Measurements from ENCODE around the gene SRRM2. TPM values are rescaled to one million over a fixed set of nuclear protein-coding genes. Genes with fewer than 3 reads are reported as not detected.

The SRRM2 gene
- total and polyA plus RNA-seq, 9 of the 15 experiments (the other 6 are each of a cell fraction or from before 2014, with no cell fraction given): 26.7 to 563 (median 81.1) TPM

DNA sequence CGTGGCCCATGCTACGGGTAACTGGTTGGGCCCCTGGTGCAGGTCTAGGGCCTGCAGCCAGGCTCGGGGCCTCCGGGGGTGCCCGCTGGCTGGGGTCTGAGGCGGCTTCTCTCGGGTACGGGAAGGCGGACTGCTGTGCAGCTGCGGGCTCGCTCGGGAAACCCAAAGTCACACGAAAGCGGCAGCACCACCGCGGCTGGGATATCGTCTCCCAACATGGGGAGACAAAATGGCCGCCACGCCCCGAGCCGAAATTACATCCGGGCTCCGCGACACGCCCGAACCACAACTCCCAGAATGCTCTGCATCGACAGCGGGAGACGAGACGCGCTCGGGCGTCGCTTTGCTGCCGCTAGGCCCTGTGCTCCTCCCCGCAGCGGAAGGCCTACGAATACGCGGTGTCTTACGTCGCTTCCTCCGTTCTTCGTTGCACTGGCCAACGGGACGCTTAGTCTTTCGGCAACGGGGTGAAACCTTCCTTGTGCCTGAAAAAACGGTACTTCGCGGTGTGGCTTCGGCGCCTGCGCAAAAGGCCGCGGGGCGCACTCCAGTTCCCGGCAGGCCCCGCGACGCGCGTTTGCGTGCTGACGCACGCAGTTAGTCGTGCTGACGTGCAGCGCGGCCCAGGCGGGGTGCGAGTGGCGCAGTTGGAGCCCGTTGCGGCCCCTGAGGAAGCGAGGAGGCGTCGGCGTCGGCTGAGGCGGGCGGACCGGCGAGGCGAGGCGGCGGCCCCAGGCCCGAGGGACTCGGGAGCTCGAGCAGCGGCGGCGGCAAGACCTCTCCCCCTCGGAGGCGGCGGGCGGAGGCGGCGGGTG, at the start of gene SRRM2 (continued):
- TF ChIP-seq LCOR (CRISPR knock-in tag; IDR thresholded peaks at IDR 0.05) (peak; percentile 57; the same call in 1 of the 2 replicates), GABPA (tag; conservative IDR thresholded peaks at IDR 0.05; ENCODE audit: low read depth) (peak; percentile 84), HCFC1 (IDR thresholded peaks at IDR 0.05; ENCODE audit: low read depth, low read length) (peak; percentile 92), MIER1 (IDR thresholded peaks at IDR 0.05; ENCODE audit: low read depth) (no peak), RBM14 (IDR thresholded peaks at IDR 0.05; ENCODE audit: borderline replicate concordance, insufficient read depth, low read depth, low read length) (peak; percentile 62; the same call in 1 of the 2 replicates), CREB1 (IDR thresholded peaks at IDR 0.05) (peak; percentile 87), CREB1 (CRISPR knock-in tag; IDR thresholded peaks at IDR 0.05) (peak; percentile 90), PCBP2 (IDR thresholded peaks at IDR 0.05; ENCODE audit: low read depth, low read length, poor library complexity, severe bottlenecking) (no peak), ZZZ3 (IDR thresholded peaks at IDR 0.05) (peak; percentile 80; the same call in 1 of the 2 replicates), KDM5B (IDR thresholded peaks at IDR 0.05; ENCODE audit: insufficient replicate concordance, low read depth, low read length) (peak; percentile 62), ELF1 (tag; IDR thresholded peaks at IDR 0.05) (peak; percentile 82), FOXK1 (CRISPR knock-in tag; IDR thresholded peaks at IDR 0.05; ENCODE audit: borderline replicate concordance) (no peak; the same call in 1 of the 2 replicates), TBP (optimal IDR thresholded peaks at IDR 0.05; ENCODE audit: low read depth, low read length) (peak; percentile 66), ZBTB1 (CRISPR knock-in tag; IDR thresholded peaks at IDR 0.05; ENCODE audit: borderline replicate concordance, low read depth) (no peak; the same call in 1 of the 2 replicates), IFI16 (CRISPR knock-in tag; IDR thresholded peaks at IDR 0.05) (no peak), NEUROD1 (IDR thresholded peaks at IDR 0.05; ENCODE audit: borderline replicate concordance, low read depth, low read length, partially characterized antibody) (peak; percentile 12), TAF1 (IDR thresholded peaks at IDR 0.05; ENCODE audit: control insufficient read depth, extremely low read depth, insufficient read depth, low read length, severe bottlenecking) (peak; percentile 12), ILF3 (IDR thresholded peaks at IDR 0.05; ENCODE audit: borderline replicate concordance) (peak; percentile 87; the same call in 1 of the 2 replicates), L3MBTL2 (IDR thresholded peaks at IDR 0.05) (peak; percentile 100)
- TF ChIP-seq, protein P1, sequence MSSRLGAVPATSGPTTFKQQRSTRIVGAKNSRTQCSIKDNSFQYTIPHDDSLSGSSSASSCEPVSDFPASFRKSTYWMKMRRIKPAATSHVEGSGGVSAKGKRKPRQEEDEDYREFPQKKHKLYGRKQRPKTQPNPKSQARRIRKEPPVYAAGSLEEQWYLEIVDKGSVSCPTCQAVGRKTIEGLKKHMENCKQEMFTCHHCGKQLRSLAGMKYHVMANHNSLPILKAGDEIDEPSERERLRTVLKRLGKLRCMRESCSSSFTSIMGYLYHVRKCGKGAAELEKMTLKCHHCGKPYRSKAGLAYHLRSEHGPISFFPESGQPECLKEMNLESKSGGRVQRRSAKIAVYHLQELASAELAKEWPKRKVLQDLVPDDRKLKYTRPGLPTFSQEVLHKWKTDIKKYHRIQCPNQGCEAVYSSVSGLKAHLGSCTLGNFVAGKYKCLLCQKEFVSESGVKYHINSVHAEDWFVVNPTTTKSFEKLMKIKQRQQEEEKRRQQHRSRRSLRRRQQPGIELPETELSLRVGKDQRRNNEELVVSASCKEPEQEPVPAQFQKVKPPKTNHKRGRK (tag; IDR thresholded peaks at IDR 0.05): no peak
- TF ChIP-seq, protein P2, sequence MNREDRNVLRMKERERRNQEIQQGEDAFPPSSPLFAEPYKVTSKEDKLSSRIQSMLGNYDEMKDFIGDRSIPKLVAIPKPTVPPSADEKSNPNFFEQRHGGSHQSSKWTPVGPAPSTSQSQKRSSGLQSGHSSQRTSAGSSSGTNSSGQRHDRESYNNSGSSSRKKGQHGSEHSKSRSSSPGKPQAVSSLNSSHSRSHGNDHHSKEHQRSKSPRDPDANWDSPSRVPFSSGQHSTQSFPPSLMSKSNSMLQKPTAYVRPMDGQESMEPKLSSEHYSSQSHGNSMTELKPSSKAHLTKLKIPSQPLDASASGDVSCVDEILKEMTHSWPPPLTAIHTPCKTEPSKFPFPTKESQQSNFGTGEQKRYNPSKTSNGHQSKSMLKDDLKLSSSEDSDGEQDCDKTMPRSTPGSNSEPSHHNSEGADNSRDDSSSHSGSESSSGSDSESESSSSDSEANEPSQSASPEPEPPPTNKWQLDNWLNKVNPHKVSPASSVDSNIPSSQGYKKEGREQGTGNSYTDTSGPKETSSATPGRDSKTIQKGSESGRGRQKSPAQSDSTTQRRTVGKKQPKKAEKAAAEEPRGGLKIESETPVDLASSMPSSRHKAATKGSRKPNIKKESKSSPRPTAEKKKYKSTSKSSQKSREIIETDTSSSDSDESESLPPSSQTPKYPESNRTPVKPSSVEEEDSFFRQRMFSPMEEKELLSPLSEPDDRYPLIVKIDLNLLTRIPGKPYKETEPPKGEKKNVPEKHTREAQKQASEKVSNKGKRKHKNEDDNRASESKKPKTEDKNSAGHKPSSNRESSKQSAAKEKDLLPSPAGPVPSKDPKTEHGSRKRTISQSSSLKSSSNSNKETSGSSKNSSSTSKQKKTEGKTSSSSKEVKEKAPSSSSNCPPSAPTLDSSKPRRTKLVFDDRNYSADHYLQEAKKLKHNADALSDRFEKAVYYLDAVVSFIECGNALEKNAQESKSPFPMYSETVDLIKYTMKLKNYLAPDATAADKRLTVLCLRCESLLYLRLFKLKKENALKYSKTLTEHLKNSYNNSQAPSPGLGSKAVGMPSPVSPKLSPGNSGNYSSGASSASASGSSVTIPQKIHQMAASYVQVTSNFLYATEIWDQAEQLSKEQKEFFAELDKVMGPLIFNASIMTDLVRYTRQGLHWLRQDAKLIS (CRISPR knock-in tag; IDR thresholded peaks at IDR 0.05): peak; percentile 21; the same call in 1 of the 2 replicates
